ENCODE measurements around the gene TRIM72.

Gene TRIM72

GRCh38 chr16:31214708-31215286 lies 878 bp downstream of the TRIM72 start:
- H3K9me3 ChIP-seq (ENCODE audit: control extremely low read depth in 1 of 5, control insufficient read depth in 4 of 5, insufficient read depth in 2 of 5, low read depth in 1 of 5, low read length in 4 of 5) = no peaks in the 10 kb centered on the region
- peaks cover 0 to 32% (median 24%) of the 10 kb centered on the region in 5 experiments for H3K27me3 ChIP-seq (replicated peaks in 2 of 5; ENCODE audit: control insufficient read depth in 4 of 5, insufficient read depth in 5 of 5, low read length in 4 of 5)
- H3K36me3 ChIP-seq (ENCODE audit: control insufficient read depth in 4 of 4, insufficient read depth in 4 of 4, low read length in 3 of 4) = no peaks in the 10 kb centered on the region
- peaks cover 2 to 40% (median 33%) of the 10 kb centered on the region in 4 experiments for H3K4me1 ChIP-seq (ENCODE audit: control extremely low read depth in 1 of 4, control insufficient read depth in 4 of 4, insufficient read depth in 4 of 4, low read length in 3 of 4)
- CTCF ChIA-PET = interaction anchor here (1.0 to 2.9 kb wide), 4 partner anchors 10 to 51 kb away, joined by 3 to 12 read pairs (median 3); partner anchors contain the start of gene PYCARD
- peak overlapping the region in 4 of 7 experiments; percentile 46 to 70 (median 60) for H3K4me3 ChIP-seq (ENCODE audit: control insufficient read depth in 1 of 7, extremely low read depth in 1 of 7, insufficient read depth in 4 of 7, low read depth in 2 of 7, low read length in 6 of 7)
- H3K27ac ChIP-seq (ENCODE audit: insufficient read depth in 1 of 2, low read depth in 1 of 2, low read length in 2 of 2, poor library complexity in 1 of 2, severe bottlenecking in 2 of 2) = no peak overlapping the region
- POLR2A ChIA-PET = interaction anchor here (0.5 to 1.2 kb wide), 3 partner anchors 12 to 83 kb away, joined by 4 to 5 read pairs (median 4); partner anchors contain the start of gene PYCARD
- WGBS (ENCODE audit: insufficient coverage) = 6% methylated on average over 44 of the region's 58 CpGs
- DNase-seq = peak in 2 of 3 donors; percentile 61 to 75

- DNase-seq = peak in 2 of 3 donors; percentile 49 to 60
- no peaks in the 10 kb centered on the region for H3K36me3 ChIP-seq (ENCODE audit: control insufficient read depth in 4 of 4, insufficient read depth in 4 of 4, low read length in 3 of 4)
- H3K9me3 ChIP-seq (ENCODE audit: control extremely low read depth in 1 of 5, control insufficient read depth in 4 of 5, insufficient read depth in 2 of 5, low read depth in 1 of 5, low read length in 4 of 5) = no peaks in the 10 kb centered on the region
- H3K4me1 ChIP-seq (ENCODE audit: control extremely low read depth in 1 of 4, control insufficient read depth in 4 of 4, insufficient read depth in 4 of 4, low read length in 3 of 4) = peaks cover 2 to 40% (median 33%) of the 10 kb centered on the region in 4 experiments
- CTCF ChIA-PET = interaction anchor here (1.1 to 2.9 kb wide), 3 partner anchors 11 to 40 kb away, joined by 3 to 12 read pairs (median 3); partner anchors contain the start of gene PYCARD
- under 1% methylated on average over 54 of the region's 63 CpGs for WGBS (ENCODE audit: insufficient coverage)
- peaks cover 0 to 32% (median 24%) of the 10 kb centered on the region in 5 experiments for H3K27me3 ChIP-seq (replicated peaks in 2 of 5; ENCODE audit: control insufficient read depth in 4 of 5, insufficient read depth in 5 of 5, low read length in 4 of 5)
- no peak overlapping the region for H3K27ac ChIP-seq (ENCODE audit: insufficient read depth in 1 of 2, low read depth in 1 of 2, low read length in 2 of 2, poor library complexity in 1 of 2, severe bottlenecking in 2 of 2)
- peak overlapping the region in 6 of 7 experiments; percentile 43 to 70 (median 51) for H3K4me3 ChIP-seq (ENCODE audit: control insufficient read depth in 1 of 7, extremely low read depth in 1 of 7, insufficient read depth in 4 of 7, low read depth in 2 of 7, low read length in 6 of 7)
- POLR2A ChIA-PET = interaction anchor here (0.5 to 1.2 kb wide), 2 partner anchors 13 to 35 kb away, joined by 4 to 5 read pairs; partner anchors contain the start of gene PYCARD
These were observed 1.6 kb downstream of the TRIM72 start for GRCh38 chr16:31215287-31216162.

GRCh38 chr16:31216422-31217135 lies 2.7 kb downstream of the TRIM72 start, which contains the start of gene PYDC1:
Gene PYDC1 (minus strand): TSS chr16:31217135. CDS start chr16:31217028, 107 bp downstream.
- Histone ChIP-seq H3K9me3 (ENCODE audit: control extremely low read depth in 1 of 5, control insufficient read depth in 4 of 5, insufficient read depth in 2 of 5, low read depth in 1 of 5, low read length in 4 of 5) (no peaks in the 10 kb centered on the region), H3K4me1 (ENCODE audit: control extremely low read depth in 1 of 4, control insufficient read depth in 4 of 4, insufficient read depth in 4 of 4, low read length in 3 of 4) (peaks cover 2 to 39% (median 33%) of the 10 kb centered on the region in 4 experiments), H3K27ac (ENCODE audit: insufficient read depth in 1 of 2, low read depth in 1 of 2, low read length in 2 of 2, poor library complexity in 1 of 2, severe bottlenecking in 2 of 2) (no peak within 1 kb of the TSS), H3K27me3 (replicated peaks in 2 of 5; ENCODE audit: control insufficient read depth in 4 of 5, insufficient read depth in 5 of 5, low read length in 4 of 5) (peaks cover 0 to 32% (median 24%) of the 10 kb centered on the region in 5 experiments), H3K4me3 (ENCODE audit: control insufficient read depth in 1 of 7, extremely low read depth in 1 of 7, insufficient read depth in 4 of 7, low read depth in 2 of 7, low read length in 6 of 7) (peak within 1 kb of the TSS in 6 of 7 experiments; percentile 43 to 70 (median 51)), H3K36me3 (ENCODE audit: control insufficient read depth in 4 of 4, insufficient read depth in 4 of 4, low read length in 3 of 4) (no peaks in the 10 kb centered on the region)
- WGBS (ENCODE audit: insufficient coverage) = 3% methylated on average over 50 of the region's 52 CpGs
- DNase-seq = peak in 1 of 3 donors; percentile 50
- CTCF ChIA-PET = interaction anchor here (0.5 to 3.0 kb wide), 9 partner anchors 9 to 166 kb away, joined by 3 to 12 read pairs (median 3); partner anchors contain the start of gene PYCARD
- POLR2A ChIA-PET = no interaction called here

GRCh38 chr16:31217136-31217530 lies 3.2 kb downstream of the TRIM72 start:
- Histone ChIP-seq H3K9me3 (ENCODE audit: control extremely low read depth in 1 of 5, control insufficient read depth in 4 of 5, insufficient read depth in 2 of 5, low read depth in 1 of 5, low read length in 4 of 5) (no peaks in the 10 kb centered on the region), H3K27ac (ENCODE audit: insufficient read depth in 1 of 2, low read depth in 1 of 2, low read length in 2 of 2, poor library complexity in 1 of 2, severe bottlenecking in 2 of 2) (no peak overlapping the region), H3K4me1 (ENCODE audit: control extremely low read depth in 1 of 4, control insufficient read depth in 4 of 4, insufficient read depth in 4 of 4, low read length in 3 of 4) (peaks cover 2 to 40% (median 32%) of the 10 kb centered on the region in 4 experiments), H3K36me3 (ENCODE audit: control insufficient read depth in 4 of 4, insufficient read depth in 4 of 4, low read length in 3 of 4) (no peaks in the 10 kb centered on the region), H3K27me3 (replicated peaks in 2 of 5; ENCODE audit: control insufficient read depth in 4 of 5, insufficient read depth in 5 of 5, low read length in 4 of 5) (peaks cover 0 to 32% (median 24%) of the 10 kb centered on the region in 5 experiments), H3K4me3 (ENCODE audit: control insufficient read depth in 1 of 7, extremely low read depth in 1 of 7, insufficient read depth in 4 of 7, low read depth in 2 of 7, low read length in 6 of 7) (peak overlapping the region in 4 of 7 experiments; percentile 24 to 70 (median 56))
- CTCF ChIA-PET = interaction anchor here (0.5 to 3.0 kb wide), 9 partner anchors 10 to 166 kb away, joined by 3 to 12 read pairs (median 3); partner anchors contain the start of gene PYCARD
- POLR2A ChIA-PET = no interaction called here
- WGBS (ENCODE audit: insufficient coverage) = 21% methylated on average over 4 of the region's 4 CpGs
- DNase-seq = no peak

- no peaks in the 10 kb centered on the region for H3K36me3 ChIP-seq (ENCODE audit: control insufficient read depth in 4 of 4, insufficient read depth in 4 of 4, low read length in 3 of 4)
- H3K4me1 ChIP-seq (ENCODE audit: control extremely low read depth in 1 of 4, control insufficient read depth in 4 of 4, insufficient read depth in 4 of 4, low read length in 3 of 4) = peaks cover 2 to 36% (median 30%) of the 10 kb centered on the region in 4 experiments
- WGBS (ENCODE audit: insufficient coverage) = 97% methylated on average over 11 of the region's 15 CpGs
- H3K27me3 ChIP-seq (replicated peaks in 2 of 5; ENCODE audit: control insufficient read depth in 4 of 5, insufficient read depth in 5 of 5, low read length in 4 of 5) = peaks cover 0 to 32% (median 20%) of the 10 kb centered on the region in 5 experiments
- no peaks in the 10 kb centered on the region for H3K9me3 ChIP-seq (ENCODE audit: control extremely low read depth in 1 of 5, control insufficient read depth in 4 of 5, insufficient read depth in 2 of 5, low read depth in 1 of 5, low read length in 4 of 5)
- no peak overlapping the region for H3K27ac ChIP-seq (ENCODE audit: insufficient read depth in 1 of 2, low read depth in 1 of 2, low read length in 2 of 2, poor library complexity in 1 of 2, severe bottlenecking in 2 of 2)
- ChIA-PET CTCF (interaction anchor here (3.0 kb wide), 1 partner anchor 8 kb away, joined by 12 read pairs; no protein-coding TSS in a partner anchor), POLR2A (interaction anchor here (0.6 kb wide), 1 partner anchor 67 kb away, joined by 5 read pairs; no protein-coding TSS in a partner anchor)
- H3K4me3 ChIP-seq (ENCODE audit: control insufficient read depth in 1 of 7, extremely low read depth in 1 of 7, insufficient read depth in 4 of 7, low read depth in 2 of 7, low read length in 6 of 7) = no peak overlapping the region
- DNase-seq = no peak
These were observed 5.3 kb downstream of the TRIM72 start for GRCh38 chr16:31219154-31219741.

All from common myeloid progenitor, CD34-positive (primary cell).